ENCODE data around the gene ABCA4. TPM values are rescaled to one million over a fixed set of nuclear protein-coding genes. Genes with fewer than 3 reads are reported as not detected.
A peak's percentile ranks its signal among the peaks of the same experiment; 100 is the strongest.

ABCA4 gene
- total and polyA plus RNA-seq, 2 experiments from 2014 or later, result 0.53 to 1.4 TPM

DNA sequence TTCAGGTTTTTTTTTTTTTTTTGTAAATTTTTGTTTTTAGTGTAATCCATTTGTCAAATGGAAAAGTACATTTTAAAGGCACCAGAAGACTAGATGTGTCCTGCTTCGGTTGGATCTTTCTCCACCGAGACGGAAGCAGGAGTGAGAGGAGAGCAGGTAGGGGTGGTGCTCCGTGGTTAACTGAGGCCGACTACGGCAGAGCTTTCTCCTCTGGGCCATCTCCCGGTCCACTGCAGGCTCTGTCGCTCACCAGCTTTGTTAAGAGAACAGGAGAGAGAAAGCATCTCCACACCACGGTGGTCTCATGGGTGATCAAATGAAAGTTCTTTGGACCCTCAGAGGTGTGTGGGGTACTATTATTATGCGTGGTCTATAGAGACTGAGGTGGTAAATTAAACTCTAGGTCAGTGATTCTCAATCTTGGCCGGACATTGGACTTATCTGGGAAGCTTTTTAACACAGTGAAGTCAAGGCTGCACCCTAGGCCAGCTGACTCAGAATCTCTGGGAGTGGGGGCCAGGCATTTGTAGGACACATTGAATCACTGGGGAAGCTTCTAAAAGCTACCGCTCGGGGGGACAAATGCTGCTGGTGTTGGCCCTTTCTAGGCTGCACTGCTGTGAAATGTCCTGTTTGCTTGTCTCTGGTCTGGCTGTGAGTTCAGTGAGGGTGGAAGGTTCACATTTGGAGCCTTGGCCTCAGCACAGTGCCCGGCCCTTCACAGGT lies 25.0 kb downstream of the ABCA4 start:
- no peaks in the 10 kb centered on the region for H3K27me3 ChIP-seq
- peak overlapping the region; percentile 93 for H3K27ac ChIP-seq
- H3K9me2 ChIP-seq (replicated peaks; ENCODE audit: insufficient read depth), result no peaks in the 10 kb centered on the region
- H3K4me3 ChIP-seq, result no peak overlapping the region
- peak overlapping the region; percentile 53 for H3K4me2 ChIP-seq
- 88% methylated on average over 14 of the region's 14 CpGs for WGBS (ENCODE audit: low lambda C conversion rate, missing lambda C conversion rate)
- no peak overlapping the region for H2AFZ ChIP-seq
- TF ChIP-seq, protein P1, sequence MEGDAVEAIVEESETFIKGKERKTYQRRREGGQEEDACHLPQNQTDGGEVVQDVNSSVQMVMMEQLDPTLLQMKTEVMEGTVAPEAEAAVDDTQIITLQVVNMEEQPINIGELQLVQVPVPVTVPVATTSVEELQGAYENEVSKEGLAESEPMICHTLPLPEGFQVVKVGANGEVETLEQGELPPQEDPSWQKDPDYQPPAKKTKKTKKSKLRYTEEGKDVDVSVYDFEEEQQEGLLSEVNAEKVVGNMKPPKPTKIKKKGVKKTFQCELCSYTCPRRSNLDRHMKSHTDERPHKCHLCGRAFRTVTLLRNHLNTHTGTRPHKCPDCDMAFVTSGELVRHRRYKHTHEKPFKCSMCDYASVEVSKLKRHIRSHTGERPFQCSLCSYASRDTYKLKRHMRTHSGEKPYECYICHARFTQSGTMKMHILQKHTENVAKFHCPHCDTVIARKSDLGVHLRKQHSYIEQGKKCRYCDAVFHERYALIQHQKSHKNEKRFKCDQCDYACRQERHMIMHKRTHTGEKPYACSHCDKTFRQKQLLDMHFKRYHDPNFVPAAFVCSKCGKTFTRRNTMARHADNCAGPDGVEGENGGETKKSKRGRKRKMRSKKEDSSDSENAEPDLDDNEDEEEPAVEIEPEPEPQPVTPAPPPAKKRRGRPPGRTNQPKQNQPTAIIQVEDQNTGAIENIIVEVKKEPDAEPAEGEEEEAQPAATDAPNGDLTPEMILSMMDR (IDR thresholded peaks at IDR 0.05; ENCODE audit: poor library complexity), result no peak
- TF ChIP-seq EZH2 (IDR thresholded peaks at IDR 0.05; ENCODE audit: borderline replicate concordance) (no peak), EZH2phosphoT487 (IDR thresholded peaks at IDR 0.05; ENCODE audit: low read depth, severe bottlenecking, unreplicated experiment) (no peak)
- no peaks in the 10 kb centered on the region for H4K20me1 ChIP-seq (ENCODE audit: insufficient read depth, poor library complexity, severe bottlenecking)
- H3K9me3 ChIP-seq (ENCODE audit: low read depth), result no peaks in the 10 kb centered on the region
- DNase-seq (ENCODE audit: low spot score), result no peak
- H3K4me1 ChIP-seq (ENCODE audit: insufficient read depth), result peaks cover 57% of the 10 kb centered on the region
- no peaks in the 10 kb centered on the region for H3K36me3 ChIP-seq (replicated peaks; ENCODE audit: insufficient read depth, low read depth)
- H3K79me2 ChIP-seq, result no peaks in the 10 kb centered on the region

DNA sequence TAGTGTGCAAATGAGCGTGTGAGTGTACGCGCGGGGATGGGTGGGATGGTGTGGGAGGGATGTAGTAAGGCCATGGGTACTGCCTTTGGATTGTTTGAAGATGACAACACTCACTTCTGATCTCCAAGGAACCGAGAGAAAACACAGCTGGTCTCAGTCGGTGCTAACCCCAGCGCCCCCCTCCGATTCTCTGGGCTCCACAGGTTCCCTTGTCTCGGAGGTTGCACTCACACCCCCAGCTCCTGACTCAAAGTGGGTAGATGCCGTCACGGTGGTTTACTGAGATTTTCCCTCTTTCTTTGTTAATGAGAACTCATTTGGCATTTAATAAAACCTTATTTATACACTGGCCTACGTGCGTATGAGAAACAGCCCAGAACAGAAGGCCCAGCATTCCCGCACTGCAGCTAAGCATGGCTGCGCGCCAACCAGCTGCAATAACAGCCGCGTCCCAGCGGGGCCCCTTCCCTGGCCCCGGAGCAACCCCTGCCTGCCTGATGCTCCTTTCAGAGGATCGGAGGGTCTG lies 25.8 kb downstream of the ABCA4 start:
- Histone ChIP-seq H3K9me2 (replicated peaks; ENCODE audit: insufficient read depth) (no peaks in the 10 kb centered on the region), H3K4me2 (peak overlapping the region; percentile 53), H3K9me3 (ENCODE audit: low read depth) (no peaks in the 10 kb centered on the region), H3K36me3 (replicated peaks; ENCODE audit: insufficient read depth, low read depth) (no peaks in the 10 kb centered on the region), H3K27me3 (no peaks in the 10 kb centered on the region), H3K4me3 (no peak overlapping the region), H4K20me1 (ENCODE audit: insufficient read depth, poor library complexity, severe bottlenecking) (no peaks in the 10 kb centered on the region), H3K79me2 (no peaks in the 10 kb centered on the region), H2AFZ (no peak overlapping the region), H3K27ac (peak overlapping the region; percentile 93), H3K4me1 (ENCODE audit: insufficient read depth) (peaks cover 49% of the 10 kb centered on the region)
- peak; percentile 70 for DNase-seq (ENCODE audit: low spot score)
- TF ChIP-seq, protein P1 (IDR thresholded peaks at IDR 0.05; ENCODE audit: poor library complexity), result no peak
- TF ChIP-seq EZH2 (IDR thresholded peaks at IDR 0.05; ENCODE audit: borderline replicate concordance), result no peak
- TF ChIP-seq EZH2phosphoT487 (IDR thresholded peaks at IDR 0.05; ENCODE audit: low read depth, severe bottlenecking, unreplicated experiment), result no peak
- 56% methylated on average over 21 of the region's 21 CpGs for WGBS (ENCODE audit: low lambda C conversion rate, missing lambda C conversion rate)

GRCh38 chr1:94094469-94095111 lies 26.4 kb downstream of the ABCA4 start:
- peak overlapping the region; percentile 34 for H2AFZ ChIP-seq
- no peaks in the 10 kb centered on the region for H3K36me3 ChIP-seq (replicated peaks; ENCODE audit: insufficient read depth, low read depth)
- H3K9me2 ChIP-seq (replicated peaks; ENCODE audit: insufficient read depth), result no peaks in the 10 kb centered on the region
- TF ChIP-seq EZH2phosphoT487 (IDR thresholded peaks at IDR 0.05; ENCODE audit: low read depth, severe bottlenecking, unreplicated experiment) (no peak), EZH2 (IDR thresholded peaks at IDR 0.05; ENCODE audit: borderline replicate concordance) (no peak)
- TF ChIP-seq, protein P1 (IDR thresholded peaks at IDR 0.05; ENCODE audit: poor library complexity), result no peak
- H3K79me2 ChIP-seq, result no peaks in the 10 kb centered on the region
- H3K9me3 ChIP-seq (ENCODE audit: low read depth), result no peaks in the 10 kb centered on the region
- no peaks in the 10 kb centered on the region for H3K27me3 ChIP-seq
- peak overlapping the region; percentile 93 for H3K27ac ChIP-seq
- H3K4me3 ChIP-seq, result no peak overlapping the region
- peaks cover 46% of the 10 kb centered on the region for H3K4me1 ChIP-seq (ENCODE audit: insufficient read depth)
- H3K4me2 ChIP-seq, result peak overlapping the region; percentile 53
- WGBS (ENCODE audit: low lambda C conversion rate, missing lambda C conversion rate), result 58% methylated on average over 13 of the region's 14 CpGs
- DNase-seq (ENCODE audit: low spot score), result peak; percentile 47
- no peaks in the 10 kb centered on the region for H4K20me1 ChIP-seq (ENCODE audit: insufficient read depth, poor library complexity, severe bottlenecking)
